Breast epithelium (tissue), 3 donors: ENCODE results near the gene RIIAD1.

Experiments
- CTCF ChIP-seq, 3 donors: fragments of 450-650 bp; IDR thresholded peaks; one replicate each; pipeline ENCODE4 v1.5.1; 2016 to 2017; ENCODE audit warnings: antibody characterized with exemption in 3 of 3, mild to moderate bottlenecking in 3 of 3, moderate library complexity in 3 of 3
- POLR2A ChIP-seq: fragments of 450-650 bp; IDR thresholded peaks from one replicate; pipeline ENCODE4 v1.6.1; 2016; ENCODE audit warnings: antibody characterized with exemption, mild to moderate bottlenecking, moderate library complexity

DNA sequence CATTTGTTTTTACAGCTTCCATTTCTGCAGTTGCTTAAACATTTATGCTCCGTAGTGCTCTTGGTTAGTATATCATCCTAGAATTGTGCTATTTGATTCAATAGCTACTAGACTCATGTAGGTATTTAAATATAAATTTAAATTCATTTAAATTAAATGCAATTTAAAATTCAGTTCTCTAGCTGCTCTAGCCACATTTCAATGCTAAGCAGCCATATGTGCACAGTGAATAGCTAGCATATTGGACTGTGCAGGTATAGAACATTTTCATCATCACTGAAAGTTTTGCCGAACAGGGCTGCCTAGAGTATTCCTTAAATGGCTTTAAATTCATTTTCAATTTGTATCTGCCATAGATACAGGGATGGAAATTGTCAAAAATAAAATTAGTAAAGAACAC is 37.2 kb upstream of the RIIAD1 start:
- TF ChIP-seq POLR2A (no peak), CTCF (IDR thresholded peaks at IDR 0.05) (no peak)
